ENCODE measurements around the gene PCAT7. TPM values are rescaled to one million over a fixed set of nuclear protein-coding genes. Genes with fewer than 3 reads are reported as not detected.

Gene PCAT7
- total and polyA plus RNA-seq, 5 donors from 2014 or later: not detected

GRCh38 chr9:94566550-94566949, 11.7 kb downstream of the PCAT7 start:
- H3K36me3 ChIP-seq (ENCODE audit: control insufficient read depth, insufficient read depth, low read length): no peaks in the 10 kb centered on the region
- no peak overlapping the region for H3K27ac ChIP-seq (ENCODE audit: insufficient read depth, low read length, poor library complexity, severe bottlenecking)
- H3K9me3 ChIP-seq (ENCODE audit: control insufficient read depth in 2 of 2, low read length in 2 of 2): no peaks in the 10 kb centered on the region
- Mint-ChIP-seq H3K4me1 (no peaks in the 10 kb centered on the region), H3K36me3 (no peaks in the 10 kb centered on the region), H3K9me3 (peaks cover 0 to 5% (median 1%) of the 10 kb centered on the region in 7 donors), H3K27me3 (peaks cover 9% of the 10 kb centered on the region), H3K4me3 (no peak overlapping the region), H3K27ac (no peak overlapping the region)
- peaks cover 3% of the 10 kb centered on the region for H3K27me3 ChIP-seq (ENCODE audit: control insufficient read depth, insufficient read depth, low read length)
- ATAC-seq (ENCODE audit: low read depth in 2 of 2): no peak
- H3K4me3 ChIP-seq (ENCODE audit: low read depth, low read length): no peak overlapping the region
- no peaks in the 10 kb centered on the region for H3K4me1 ChIP-seq (ENCODE audit: control insufficient read depth, insufficient read depth, low read length, poor library complexity, severe bottlenecking)
- no peak for DNase-seq

- DNase-seq (no peak), ATAC-seq (ENCODE audit: low read depth in 2 of 2) (no peak)
- Mint-ChIP-seq H3K4me1 (no peaks in the 10 kb centered on the region), H3K27ac (no peak overlapping the region), H3K36me3 (no peaks in the 10 kb centered on the region), H3K4me3 (no peak overlapping the region), H3K27me3 (peaks cover 10% of the 10 kb centered on the region), H3K9me3 (peaks cover 0 to 5% (median 1%) of the 10 kb centered on the region in 7 donors)
- no peaks in the 10 kb centered on the region for H3K4me1 ChIP-seq (ENCODE audit: control insufficient read depth, insufficient read depth, low read length, poor library complexity, severe bottlenecking)
- no peak overlapping the region for H3K27ac ChIP-seq (ENCODE audit: insufficient read depth, low read length, poor library complexity, severe bottlenecking)
- no peaks in the 10 kb centered on the region for H3K36me3 ChIP-seq (ENCODE audit: control insufficient read depth, insufficient read depth, low read length)
- H3K9me3 ChIP-seq (ENCODE audit: control insufficient read depth in 2 of 2, low read length in 2 of 2): no peaks in the 10 kb centered on the region
- peaks cover 3% of the 10 kb centered on the region for H3K27me3 ChIP-seq (ENCODE audit: control insufficient read depth, insufficient read depth, low read length)
- no peak overlapping the region for H3K4me3 ChIP-seq (ENCODE audit: low read depth, low read length)
Observed at GRCh38 chr9:94567271-94567670, 12.4 kb downstream of the PCAT7 start.

- no peaks in the 10 kb centered on the region for H3K36me3 ChIP-seq (ENCODE audit: control insufficient read depth, insufficient read depth, low read length)
- H3K4me1 ChIP-seq (ENCODE audit: control insufficient read depth, insufficient read depth, low read length, poor library complexity, severe bottlenecking): no peaks in the 10 kb centered on the region
- peaks cover 16% of the 10 kb centered on the region for H3K27me3 Mint-ChIP-seq
- no peaks in the 10 kb centered on the region for H3K9me3 ChIP-seq (ENCODE audit: control insufficient read depth in 2 of 2, low read length in 2 of 2)
- peaks cover 3% of the 10 kb centered on the region for H3K27me3 ChIP-seq (ENCODE audit: control insufficient read depth, insufficient read depth, low read length)
- H3K27ac Mint-ChIP-seq: no peak overlapping the region
- no peaks in the 10 kb centered on the region for H3K4me1 Mint-ChIP-seq
- H3K4me3 ChIP-seq (ENCODE audit: low read depth, low read length): no peak overlapping the region
- no peaks in the 10 kb centered on the region for H3K36me3 Mint-ChIP-seq
- ATAC-seq (ENCODE audit: low read depth in 2 of 2) (no peak), DNase-seq (no peak)
- peaks cover 0 to 5% (median 1%) of the 10 kb centered on the region in 7 donors for H3K9me3 Mint-ChIP-seq
- H3K27ac ChIP-seq (ENCODE audit: insufficient read depth, low read length, poor library complexity, severe bottlenecking): no peak overlapping the region
- H3K4me3 Mint-ChIP-seq: no peak overlapping the region
Observed at GRCh38 chr9:94568250-94568889, 13.5 kb downstream of the PCAT7 start.

GRCh38 chr9:94568972-94569712, 14.3 kb downstream of the PCAT7 start:
- DNase-seq: no peak
- no peak overlapping the region for H3K4me3 Mint-ChIP-seq
- H3K27me3 ChIP-seq (ENCODE audit: control insufficient read depth, insufficient read depth, low read length): peaks cover 5% of the 10 kb centered on the region
- peaks cover 0 to 2% (median 0%) of the 10 kb centered on the region in 7 donors for H3K9me3 Mint-ChIP-seq
- no peak overlapping the region for H3K4me3 ChIP-seq (ENCODE audit: low read depth, low read length)
- H3K9me3 ChIP-seq (ENCODE audit: control insufficient read depth in 2 of 2, low read length in 2 of 2): no peaks in the 10 kb centered on the region
- H3K27me3 Mint-ChIP-seq: peaks cover 24% of the 10 kb centered on the region
- no peak overlapping the region for H3K27ac Mint-ChIP-seq
- no peaks in the 10 kb centered on the region for H3K36me3 Mint-ChIP-seq
- no peaks in the 10 kb centered on the region for H3K4me1 ChIP-seq (ENCODE audit: control insufficient read depth, insufficient read depth, low read length, poor library complexity, severe bottlenecking)
- no peak overlapping the region for H3K27ac ChIP-seq (ENCODE audit: insufficient read depth, low read length, poor library complexity, severe bottlenecking)
- no peaks in the 10 kb centered on the region for H3K4me1 Mint-ChIP-seq
- no peak for ATAC-seq (ENCODE audit: low read depth in 2 of 2)
- no peaks in the 10 kb centered on the region for H3K36me3 ChIP-seq (ENCODE audit: control insufficient read depth, insufficient read depth, low read length)

- Histone ChIP-seq H3K27me3 (ENCODE audit: control insufficient read depth, insufficient read depth, low read length) (peaks cover 7% of the 10 kb centered on the region), H3K9me3 (ENCODE audit: control insufficient read depth in 2 of 2, low read length in 2 of 2) (no peaks in the 10 kb centered on the region), H3K36me3 (ENCODE audit: control insufficient read depth, insufficient read depth, low read length) (no peaks in the 10 kb centered on the region), H3K4me3 (ENCODE audit: low read depth, low read length) (no peak overlapping the region), H3K27ac (ENCODE audit: insufficient read depth, low read length, poor library complexity, severe bottlenecking) (no peak overlapping the region), H3K4me1 (ENCODE audit: control insufficient read depth, insufficient read depth, low read length, poor library complexity, severe bottlenecking) (no peaks in the 10 kb centered on the region)
- DNase-seq (no peak), ATAC-seq (ENCODE audit: low read depth in 2 of 2) (no peak)
- no peaks in the 10 kb centered on the region for H3K4me1 Mint-ChIP-seq
- peaks cover 0 to 1% (median 0%) of the 10 kb centered on the region in 7 donors for H3K9me3 Mint-ChIP-seq
- no peaks in the 10 kb centered on the region for H3K36me3 Mint-ChIP-seq
- no peak overlapping the region for H3K27ac Mint-ChIP-seq
- H3K27me3 Mint-ChIP-seq: peaks cover 28% of the 10 kb centered on the region
- H3K4me3 Mint-ChIP-seq: no peak overlapping the region
Observed at GRCh38 chr9:94576131-94576530, 21.2 kb downstream of the PCAT7 start.

GRCh38 chr9:94577036-94577435, 22.2 kb downstream of the PCAT7 start:
- peaks cover 7% of the 10 kb centered on the region for H3K27me3 ChIP-seq (ENCODE audit: control insufficient read depth, insufficient read depth, low read length)
- Mint-ChIP-seq H3K9me3 (peaks cover 0 to 1% (median 0%) of the 10 kb centered on the region in 7 donors), H3K4me3 (no peak overlapping the region), H3K4me1 (no peaks in the 10 kb centered on the region), H3K27ac (peak overlapping the region in 1 of 3 donors; percentile 30), H3K36me3 (no peaks in the 10 kb centered on the region), H3K27me3 (peaks cover 28% of the 10 kb centered on the region)
- no peak overlapping the region for H3K4me3 ChIP-seq (ENCODE audit: low read depth, low read length)
- H3K9me3 ChIP-seq (ENCODE audit: control insufficient read depth in 2 of 2, low read length in 2 of 2): no peaks in the 10 kb centered on the region
- no peaks in the 10 kb centered on the region for H3K36me3 ChIP-seq (ENCODE audit: control insufficient read depth, insufficient read depth, low read length)
- ATAC-seq (ENCODE audit: low read depth in 2 of 2) (no peak), DNase-seq (no peak)
- H3K27ac ChIP-seq (ENCODE audit: insufficient read depth, low read length, poor library complexity, severe bottlenecking): no peak overlapping the region
- H3K4me1 ChIP-seq (ENCODE audit: control insufficient read depth, insufficient read depth, low read length, poor library complexity, severe bottlenecking): no peaks in the 10 kb centered on the region

GRCh38 chr9:94577571-94577970, 22.7 kb downstream of the PCAT7 start:
- no peak for ATAC-seq (ENCODE audit: low read depth in 2 of 2)
- Mint-ChIP-seq H3K27me3 (peaks cover 24% of the 10 kb centered on the region), H3K9me3 (peaks cover 0 to 1% (median 0%) of the 10 kb centered on the region in 7 donors), H3K4me3 (no peak overlapping the region), H3K27ac (peak overlapping the region in 1 of 3 donors; percentile 30), H3K4me1 (no peaks in the 10 kb centered on the region), H3K36me3 (no peaks in the 10 kb centered on the region)
- no peak overlapping the region for H3K4me3 ChIP-seq (ENCODE audit: low read depth, low read length)
- peaks cover 4% of the 10 kb centered on the region for H3K27me3 ChIP-seq (ENCODE audit: control insufficient read depth, insufficient read depth, low read length)
- H3K27ac ChIP-seq (ENCODE audit: insufficient read depth, low read length, poor library complexity, severe bottlenecking): no peak overlapping the region
- no peaks in the 10 kb centered on the region for H3K36me3 ChIP-seq (ENCODE audit: control insufficient read depth, insufficient read depth, low read length)
- no peaks in the 10 kb centered on the region for H3K9me3 ChIP-seq (ENCODE audit: control insufficient read depth in 2 of 2, low read length in 2 of 2)
- DNase-seq: no peak
- no peaks in the 10 kb centered on the region for H3K4me1 ChIP-seq (ENCODE audit: control insufficient read depth, insufficient read depth, low read length, poor library complexity, severe bottlenecking)

Measured in CD4-positive, CD25-positive, alpha-beta regulatory T cell (primary cell).